Thyroid gland (tissue), 4 donors: Measurements from ENCODE around the gene DENND1C.

Experiments
- POLR2A ChIP-seq, 2 donors: fragments of 450-650 bp; IDR thresholded peaks; one replicate each; pipeline ENCODE4 v1.6.1; 2017; ENCODE audit warnings: antibody characterized with exemption in 2 of 2, mild to moderate bottlenecking in 2 of 2, moderate library complexity in 1 of 2
- TF ChIP-seq, protein P1 (sequence below), 6 experiments: fragments of 200-600 bp in 3 of 6; fragments of 450-650 bp in 3 of 6; sonication (generic) in 3 of 6; IDR thresholded peaks; one replicate each; pipeline ENCODE4 v1.5.1; 2016 to 2019; ENCODE audit warnings: antibody characterized with exemption in 6 of 6, mild to moderate bottlenecking in 2 of 6, inconsistent platforms in 1 of 6, moderate library complexity in 1 of 6

DNA sequence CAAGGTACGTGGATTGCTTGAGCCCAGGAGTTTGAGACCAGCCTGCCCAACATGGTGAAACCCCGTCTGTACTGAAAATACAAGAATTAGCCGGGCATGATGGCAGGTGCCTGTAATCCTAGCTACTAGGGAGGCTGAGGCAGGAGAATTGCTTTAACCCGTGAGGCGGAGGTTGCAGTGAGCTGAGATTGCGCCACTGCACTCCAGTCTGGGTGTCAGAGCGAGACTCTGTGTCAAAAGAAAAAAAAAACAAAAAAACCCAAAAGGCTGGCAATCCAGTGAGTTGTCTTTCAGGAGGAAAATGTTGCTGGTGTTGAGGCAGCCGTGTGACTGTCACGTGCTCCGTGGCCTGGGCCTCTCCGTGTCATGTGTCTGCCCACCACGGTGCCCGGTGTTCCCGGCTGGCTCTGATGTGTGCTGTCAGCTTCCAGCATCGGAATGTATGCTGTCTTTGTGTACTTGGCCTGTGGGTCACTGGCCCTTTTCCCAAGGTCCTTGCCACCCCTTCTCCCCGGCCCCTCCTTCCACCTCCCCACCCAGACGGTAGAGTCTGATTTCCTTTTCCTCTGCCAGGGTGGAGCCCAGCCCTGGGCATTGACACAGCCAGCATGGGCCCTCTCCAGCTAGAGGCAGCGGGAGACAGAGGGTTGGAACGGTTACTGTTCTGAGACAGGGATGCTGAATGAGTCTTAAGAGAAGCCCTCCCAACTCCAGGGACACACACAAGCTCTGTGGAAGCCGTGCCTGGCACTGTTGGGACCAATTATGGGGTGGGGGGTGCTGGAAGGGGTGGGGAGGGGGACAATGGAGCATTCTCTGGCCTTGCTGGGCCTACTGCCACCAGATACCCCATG lies 27.8 kb upstream of the DENND1C start:
- TF ChIP-seq POLR2A (IDR thresholded peaks at IDR 0.05) = no peak
- TF ChIP-seq, protein P1, sequence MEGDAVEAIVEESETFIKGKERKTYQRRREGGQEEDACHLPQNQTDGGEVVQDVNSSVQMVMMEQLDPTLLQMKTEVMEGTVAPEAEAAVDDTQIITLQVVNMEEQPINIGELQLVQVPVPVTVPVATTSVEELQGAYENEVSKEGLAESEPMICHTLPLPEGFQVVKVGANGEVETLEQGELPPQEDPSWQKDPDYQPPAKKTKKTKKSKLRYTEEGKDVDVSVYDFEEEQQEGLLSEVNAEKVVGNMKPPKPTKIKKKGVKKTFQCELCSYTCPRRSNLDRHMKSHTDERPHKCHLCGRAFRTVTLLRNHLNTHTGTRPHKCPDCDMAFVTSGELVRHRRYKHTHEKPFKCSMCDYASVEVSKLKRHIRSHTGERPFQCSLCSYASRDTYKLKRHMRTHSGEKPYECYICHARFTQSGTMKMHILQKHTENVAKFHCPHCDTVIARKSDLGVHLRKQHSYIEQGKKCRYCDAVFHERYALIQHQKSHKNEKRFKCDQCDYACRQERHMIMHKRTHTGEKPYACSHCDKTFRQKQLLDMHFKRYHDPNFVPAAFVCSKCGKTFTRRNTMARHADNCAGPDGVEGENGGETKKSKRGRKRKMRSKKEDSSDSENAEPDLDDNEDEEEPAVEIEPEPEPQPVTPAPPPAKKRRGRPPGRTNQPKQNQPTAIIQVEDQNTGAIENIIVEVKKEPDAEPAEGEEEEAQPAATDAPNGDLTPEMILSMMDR (IDR thresholded peaks at IDR 0.05) = no peak
